GM12878 (cell line): Measurements from ENCODE around the gene ABHD17A. TPM values are rescaled to one million over a fixed set of nuclear protein-coding genes. Genes with fewer than 3 reads are reported as not detected.

ENCODE experiments used
- ATAC-seq: fragments of 200-7000 bp; cut with Tn5 transposase; 3 replicates; pipeline ENCODE4 v1.9.1; 2020; ENCODE audit warnings: mild to moderate bottlenecking, moderate library complexity
- BruUV-seq: library from RNA; stranded (reverse); fragments of 400-500 nt; replicated peaks from 2 replicates; lab custom pipeline; 2021; lab: Mats Ljungman, UMichigan
- CTCF ChIA-PET: fragments of 300-600 bp; sonication (Branson Sonifier 250); formaldehyde crosslinking; extraction: SDS; loops from one replicate; lab custom pipeline; 2021; ENCODE audit warnings: inconsistent platforms; lab: Yijun Ruan, JAX
- POLR2A ChIA-PET: fragments of 350-600 bp; formaldehyde crosslinking; extraction: SDS; loops from one replicate; lab custom pipeline; 2021; ENCODE audit warnings: inconsistent platforms; lab: Charles Lee
- RAD21 ChIA-PET: fragments of 300-600 bp; sonication (Branson Sonifier 250); formaldehyde crosslinking; loops from one replicate; lab custom pipeline; 2023; ENCODE audit warnings: antibody characterized with exemption; ENCODE audit not compliant: unreplicated experiment; lab: Charles Lee
- SMC1A ChIA-PET: fragments of 300-600 bp; sonication (Branson Sonifier 250); formaldehyde crosslinking; loops from one replicate; lab custom pipeline; 2023; ENCODE audit not compliant: unreplicated experiment, uncharacterized antibody; lab: Charles Lee
- DNase-seq: peaks from one replicate; pipeline ENCODE4 v3.0.0-alpha.2; 2011; ENCODE audit warnings: low read depth, low spot score
- FAIRE-seq: peaks from 3 replicates; lab custom pipeline; 2011; peaks lifted over from hg19 to GRCh38; lab: Jason Lieb, UNC
- H2AFZ ChIP-seq: 2 replicates; pipeline ENCODE4 v1.6.0; 2011; ENCODE audit warnings: low read depth, low read length, control low read depth; ENCODE audit not compliant: control insufficient read depth
- H3K27ac ChIP-seq: 2 replicates; pipeline ENCODE4 v1.5.1; 2011; ENCODE audit warnings: control low read depth; ENCODE audit not compliant: control insufficient read depth, insufficient read depth
- H3K27me3 ChIP-seq, 2 experiments: replicated peaks in 1 of 2; 2 replicates each; pipeline versions ENCODE4 v1.6.0 to v1.6.1; 2011; ENCODE audit warnings: low read length in 1 of 2; ENCODE audit not compliant: control insufficient read depth in 2 of 2, insufficient read depth in 2 of 2
- H3K36me3 ChIP-seq, 2 experiments: 2 replicates each; pipeline ENCODE4 v1.5.1; 2011; ENCODE audit warnings: low read length in 1 of 2; ENCODE audit not compliant: control insufficient read depth in 2 of 2, insufficient read depth in 2 of 2
- H3K4me1 ChIP-seq: 2 replicates; pipeline ENCODE4 v1.6.1; 2011; ENCODE audit warnings: mild to moderate bottlenecking, low read length, moderate library complexity, mixed read lengths; ENCODE audit not compliant: control insufficient read depth, insufficient read depth
- H3K4me2 ChIP-seq: 2 replicates; pipeline ENCODE4 v1.6.0; 2011; ENCODE audit warnings: control low read depth; ENCODE audit not compliant: control insufficient read depth, insufficient read depth
- H3K4me3 ChIP-seq: fragments of 200-600 bp; sonication (generic); 2 replicates; pipeline ENCODE4 v1.5.1; 2016
- H3K79me2 ChIP-seq: 2 replicates; pipeline ENCODE4 v1.6.0; 2011; ENCODE audit warnings: low read length; ENCODE audit not compliant: control insufficient read depth, insufficient read depth
- H3K9ac ChIP-seq: 2 replicates; pipeline ENCODE4 v1.8.0; 2011; ENCODE audit warnings: low read length, control low read depth, mixed read lengths; ENCODE audit not compliant: control insufficient read depth, insufficient read depth
- H3K9me3 ChIP-seq: replicated peaks from 3 replicates; pipeline ENCODE4 v1.5.1; 2011; ENCODE audit warnings: mild to moderate bottlenecking, low read length; ENCODE audit not compliant: control insufficient read depth, insufficient read depth
- H4K20me1 ChIP-seq: 2 replicates; pipeline ENCODE4 v1.6.0; 2011; ENCODE audit not compliant: control insufficient read depth, insufficient read depth
- BHLHE40 ChIP-seq, 2 experiments: fragments of 450-650 bp in 1 of 2; IDR thresholded peaks; 2 replicates each; pipeline ENCODE4 v1.6.1; 2011 to 2017; ENCODE audit warnings: low read depth in 2 of 2, borderline replicate concordance in 1 of 2, improper control_type of control experiment in 1 of 2, low read length in 1 of 2, mild to moderate bottlenecking in 1 of 2
- CTCF ChIP-seq, 3 experiments: IDR thresholded peaks in 2 of 3; conservative IDR thresholded peaks in 1 of 3; 2 replicates each; pipeline ENCODE4 v1.5.1; 2011; ENCODE audit warnings: low read depth in 3 of 3, low read length in 3 of 3, mild to moderate bottlenecking in 3 of 3, control low read depth in 2 of 3, moderate library complexity in 2 of 3, inconsistent platforms in 1 of 3, mixed read lengths in 1 of 3; ENCODE audit not compliant: control insufficient read depth in 2 of 3, insufficient read depth in 1 of 3; ENCODE audit errors: extremely low read depth in 1 of 3
- EGR1 ChIP-seq, 2 experiments: IDR thresholded peaks; 1 replicate in 1 of 2; 2 replicates in 1 of 2; pipeline ENCODE4 v1.6.1; 2011 to 2012; ENCODE audit warnings: low read depth in 2 of 2, low read length in 2 of 2, borderline replicate concordance in 1 of 2, mild to moderate bottlenecking in 1 of 2, moderate library complexity in 1 of 2
- HSF1 ChIP-seq: fragments of 150-350 bp; IDR thresholded peaks from 2 replicates; pipeline ENCODE4 v1.6.1; 2014; ENCODE audit warnings: mild to moderate bottlenecking, low read depth, low read length
- MXI1 ChIP-seq: fragments of 150-350 bp; IDR thresholded peaks from 2 replicates; pipeline ENCODE4 v1.6.1; 2011; ENCODE audit warnings: low read depth, mild to moderate bottlenecking, inconsistent platforms, low read length, improper control_type of control experiment
- NR2F1 ChIP-seq: fragments of 450-650 bp; conservative IDR thresholded peaks from 2 replicates; pipeline ENCODE4 v1.6.1; 2017; ENCODE audit warnings: mild to moderate bottlenecking
- RAD21 ChIP-seq: IDR thresholded peaks from 2 replicates; pipeline ENCODE4 v1.6.1; 2011; ENCODE audit warnings: mild to moderate bottlenecking, low read depth, low read length, moderate library complexity; ENCODE audit not compliant: insufficient read depth
- RB1 ChIP-seq: fragments of 450-650 bp; formaldehyde crosslinking; IDR thresholded peaks from 2 replicates; pipeline ENCODE4 v1.6.1; 2017; ENCODE audit warnings: mild to moderate bottlenecking, borderline replicate concordance
- SMARCA5 ChIP-seq: fragments of 450-650 bp; IDR thresholded peaks from 2 replicates; pipeline ENCODE4 v1.6.1; 2017; ENCODE audit warnings: mild to moderate bottlenecking
- SMC3 ChIP-seq: IDR thresholded peaks from 2 replicates; pipeline ENCODE4 v1.6.1; 2011; ENCODE audit warnings: low read length, improper control_type of control experiment, borderline replicate concordance
- SP1 ChIP-seq: IDR thresholded peaks from one replicate; pipeline ENCODE4 v1.6.1; 2011; ENCODE audit warnings: low read depth, low read length
- SREBF1 ChIP-seq: IDR thresholded peaks from 2 replicates; pipeline ENCODE4 v1.6.1; 2012; ENCODE audit warnings: mild to moderate bottlenecking, low read length
- SUZ12 ChIP-seq: fragments of 200-600 bp; sonication (generic); IDR thresholded peaks from one replicate; pipeline ENCODE4 v1.6.1; 2018; ENCODE audit warnings: antibody characterized with exemption, mild to moderate bottlenecking; ENCODE audit not compliant: unreplicated experiment
- ZNF24 ChIP-seq: fragments of 450-650 bp; IDR thresholded peaks from 2 replicates; pipeline ENCODE4 v1.6.1; 2017; ENCODE audit warnings: antibody characterized with exemption, mild to moderate bottlenecking
- ZNF274 ChIP-seq: IDR thresholded peaks from one replicate; pipeline ENCODE4 v1.8.0; 2011; ENCODE audit not compliant: insufficient read length, insufficient read depth
- WGBS: methylation state at CpG from one replicate; pipeline ENCODE4 v1.1.6; 2016; ENCODE audit warnings: low lambda C conversion rate; ENCODE audit not compliant: insufficient replicate concordance, insufficient coverage; ENCODE audit errors: missing lambda C conversion rate; 5-methylcytosine and 5-hydroxymethylcytosine counted together
- in situ Hi-C: fragments of 300-500 bp; cut with MboI; formaldehyde crosslinking; loops from 9 replicates; pipeline ENCODE4 v1.14.3; 2018; ENCODE audit warnings: mixed read lengths
- intact Hi-C: fragments of 100-400 bp; cut with micrococcal nuclease; formaldehyde crosslinking; loops from one replicate; pipeline ENCODE4 v1.14.2; 2022; ENCODE audit not compliant: unreplicated experiment
- polyA plus RNA-seq, 11 experiments: library from polyadenylated mRNA; depleted of rRNA in 4 of 11; unstranded in 6 of 11; stranded (reverse) in 5 of 11; fragments of >200 nt; fragmentation: Nextera tagmentation in 4 of 11; fragmentation: Illumina TruSeq in 1 of 11; extraction: Ambion mirVana in 4 of 11; extraction: Trizol in 1 of 11; gene quantifications; 1 replicate in 1 of 11; 2 replicates in 10 of 11; pipeline versions ENCODE4 v1.2.1 to v1.2.3, GENCODE V29; 2011 to 2016; ENCODE audit warnings: inconsistent platforms in 2 of 11, missing spikeins in 2 of 11, low read depth in 1 of 11
- total RNA-seq, 4 experiments: library from RNA; depleted of rRNA in 3 of 4; stranded (reverse); fragments of >200 nt in 3 of 4; fragmentation: Illumina TruSeq in 1 of 4; extraction: Trizol in 1 of 4; gene quantifications; 2 replicates each; pipeline versions ENCODE4 v1.2.1 to v1.2.3, GENCODE V29; 2013 to 2021
- TF ChIP-seq, protein P1 (sequence below): IDR thresholded peaks from 2 replicates; pipeline ENCODE4 v1.6.1; 2011; ENCODE audit warnings: mild to moderate bottlenecking, low read depth, low read length, moderate library complexity; ENCODE audit not compliant: insufficient replicate concordance
- TF ChIP-seq, protein P2 (sequence below): IDR thresholded peaks from 2 replicates; pipeline ENCODE4 v1.6.1; 2012; ENCODE audit warnings: low read depth, low read length, improper control_type of control experiment

The ABHD17A gene
- total and polyA plus RNA-seq, 10 of the 15 experiments (the other 5 are each of a cell fraction or from before 2014, with no cell fraction given) = 0.13 to 126 (median 28.8) TPM; not detected in 1

DNA sequence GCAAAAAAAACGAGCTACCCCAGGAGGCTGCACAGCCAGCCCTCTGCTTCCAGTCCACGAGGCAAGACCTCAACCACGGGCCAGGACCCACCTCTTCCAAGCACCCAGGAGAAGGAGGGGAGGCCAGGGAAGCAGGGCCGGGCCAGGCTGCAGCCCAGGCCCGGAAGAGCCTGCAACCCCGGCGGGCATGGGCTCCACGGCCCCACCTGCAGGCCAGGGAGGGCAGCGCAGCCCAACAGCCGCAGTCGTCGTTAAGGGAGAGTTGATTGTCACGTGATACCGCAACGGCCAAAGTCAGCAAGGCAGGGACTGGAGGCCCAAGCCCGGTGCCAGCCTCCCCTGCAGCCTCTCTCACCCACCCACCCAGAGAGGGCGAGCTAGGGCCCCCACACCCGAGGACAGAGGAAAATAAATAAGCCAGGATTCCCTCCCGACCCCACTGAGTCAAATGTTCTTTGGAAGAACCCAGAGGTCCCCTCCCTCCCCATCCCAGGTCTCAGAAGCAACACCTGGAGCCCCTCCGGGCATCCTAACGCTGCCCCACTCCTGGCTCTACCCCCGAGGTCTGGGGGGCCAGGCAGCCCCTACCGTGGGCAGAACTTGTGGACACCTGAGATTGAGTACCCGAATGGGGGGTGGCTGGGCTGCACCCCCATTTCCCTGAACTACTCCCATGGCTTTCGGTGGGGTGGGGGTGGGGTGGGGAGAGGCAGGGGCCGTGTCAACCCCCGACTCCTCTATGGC is 31.8 kb downstream of the ABHD17A start:
- H3K9ac ChIP-seq = no peak overlapping the region
- CTCF ChIA-PET = interaction anchor here (0.6 to 1.4 kb wide), 4 partner anchors 10 to 89 kb away, joined by 3 to 4 read pairs (median 4); no protein-coding TSS in a partner anchor
- H3K4me2 ChIP-seq = no peak overlapping the region
- SMC1A ChIA-PET = interaction anchor here (1.1 kb wide), 1 partner anchor 16 kb away, joined by 3 read pairs; no protein-coding TSS in a partner anchor
- H3K36me3 ChIP-seq = peaks cover 0 to 3% of the 10 kb centered on the region in 2 experiments; a peak in 2 of 4 replicates
- intact Hi-C loops = no loop called here
- WGBS = 13% methylated on average over 25 of the region's 27 CpGs
- peaks cover 49% of the 10 kb centered on the region for H3K79me2 ChIP-seq
- RAD21 ChIA-PET = no interaction called here
- in situ Hi-C loops = loop anchor here (25.0 kb wide), 1 partner anchor 1509 kb away; the partner anchor contains the start of gene NFIC
- H3K27me3 ChIP-seq = no peaks in the 10 kb centered on the region
- H4K20me1 ChIP-seq = no peaks in the 10 kb centered on the region
- DNase-seq = peak; percentile 43
- H3K4me3 ChIP-seq = no peak overlapping the region
- peak; percentile 41 for ATAC-seq
- peaks cover 27% of the 10 kb centered on the region for H3K4me1 ChIP-seq
- FAIRE-seq = peak; percentile 84
- no peaks in the 10 kb centered on the region for H3K9me3 ChIP-seq
- peak overlapping the region; percentile 54 for H2AFZ ChIP-seq
- H3K27ac ChIP-seq = peak overlapping the region; percentile 13; the same call in 1 of the 2 replicates
- POLR2A ChIA-PET = interaction anchor here (0.6 kb wide), 1 partner anchor 11 kb away, joined by 3 read pairs; no protein-coding TSS in a partner anchor
- BruUV-seq = TSS peak; percentile 49
- peak; percentile 90 for TF ChIP-seq SMARCA5
- peak; percentile 90 to 96 for TF ChIP-seq BHLHE40 (IDR thresholded peaks at IDR 0.05; ENCODE audit: borderline replicate concordance in 1 of 2, low read depth in 2 of 2, low read length in 1 of 2)
- TF ChIP-seq SREBF1 = no peak
- TF ChIP-seq SMC3 = peak; percentile 37; the same call in 1 of the 2 replicates
- no peak for TF ChIP-seq MXI1
- TF ChIP-seq SP1 = no peak
- TF ChIP-seq NR2F1 = peak; percentile 33; the same call in 1 of the 2 replicates
- TF ChIP-seq ZNF24 = no peak
- 0 out of 2 replicates have a peak, but pooled peaks have one; percentile 31 for TF ChIP-seq HSF1
- TF ChIP-seq EGR1 (IDR thresholded peaks at IDR 0.05; ENCODE audit: borderline replicate concordance in 1 of 2, low read depth in 2 of 2, low read length in 2 of 2) = no peak
- TF ChIP-seq, protein P1, sequence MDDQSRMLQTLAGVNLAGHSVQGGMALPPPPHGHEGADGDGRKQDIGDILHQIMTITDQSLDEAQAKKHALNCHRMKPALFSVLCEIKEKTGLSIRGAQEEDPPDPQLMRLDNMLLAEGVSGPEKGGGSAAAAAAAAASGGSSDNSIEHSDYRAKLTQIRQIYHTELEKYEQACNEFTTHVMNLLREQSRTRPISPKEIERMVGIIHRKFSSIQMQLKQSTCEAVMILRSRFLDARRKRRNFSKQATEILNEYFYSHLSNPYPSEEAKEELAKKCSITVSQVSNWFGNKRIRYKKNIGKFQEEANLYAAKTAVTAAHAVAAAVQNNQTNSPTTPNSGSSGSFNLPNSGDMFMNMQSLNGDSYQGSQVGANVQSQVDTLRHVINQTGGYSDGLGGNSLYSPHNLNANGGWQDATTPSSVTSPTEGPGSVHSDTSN = no peak
- TF ChIP-seq RAD21 = no peak
- TF ChIP-seq SUZ12 = no peak
- TF ChIP-seq RB1 = no peak
- TF ChIP-seq, protein P2, sequence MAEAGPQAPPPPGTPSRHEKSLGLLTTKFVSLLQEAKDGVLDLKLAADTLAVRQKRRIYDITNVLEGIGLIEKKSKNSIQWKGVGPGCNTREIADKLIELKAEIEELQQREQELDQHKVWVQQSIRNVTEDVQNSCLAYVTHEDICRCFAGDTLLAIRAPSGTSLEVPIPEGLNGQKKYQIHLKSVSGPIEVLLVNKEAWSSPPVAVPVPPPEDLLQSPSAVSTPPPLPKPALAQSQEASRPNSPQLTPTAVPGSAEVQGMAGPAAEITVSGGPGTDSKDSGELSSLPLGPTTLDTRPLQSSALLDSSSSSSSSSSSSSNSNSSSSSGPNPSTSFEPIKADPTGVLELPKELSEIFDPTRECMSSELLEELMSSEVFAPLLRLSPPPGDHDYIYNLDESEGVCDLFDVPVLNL = no peak
- TF ChIP-seq CTCF (IDR thresholded peaks at IDR 0.05 in 2 of 3, conservative IDR thresholded peaks at IDR 0.05 in 1 of 3; ENCODE audit: control insufficient read depth in 2 of 3, extremely low read depth in 1 of 3, insufficient read depth in 1 of 3, low read depth in 3 of 3, low read length in 3 of 3) = peak; percentile 91 to 97 (median 93)
- no peak for TF ChIP-seq ZNF274
